ENCODE measurements around the gene CHD9. TPM values are rescaled to one million over a fixed set of nuclear protein-coding genes. Genes with fewer than 3 reads are reported as not detected.

CHD9 gene
- polyA plus RNA-seq, 3 donors, result 49.8 to 66.6 (median 58.6) TPM

DNA sequence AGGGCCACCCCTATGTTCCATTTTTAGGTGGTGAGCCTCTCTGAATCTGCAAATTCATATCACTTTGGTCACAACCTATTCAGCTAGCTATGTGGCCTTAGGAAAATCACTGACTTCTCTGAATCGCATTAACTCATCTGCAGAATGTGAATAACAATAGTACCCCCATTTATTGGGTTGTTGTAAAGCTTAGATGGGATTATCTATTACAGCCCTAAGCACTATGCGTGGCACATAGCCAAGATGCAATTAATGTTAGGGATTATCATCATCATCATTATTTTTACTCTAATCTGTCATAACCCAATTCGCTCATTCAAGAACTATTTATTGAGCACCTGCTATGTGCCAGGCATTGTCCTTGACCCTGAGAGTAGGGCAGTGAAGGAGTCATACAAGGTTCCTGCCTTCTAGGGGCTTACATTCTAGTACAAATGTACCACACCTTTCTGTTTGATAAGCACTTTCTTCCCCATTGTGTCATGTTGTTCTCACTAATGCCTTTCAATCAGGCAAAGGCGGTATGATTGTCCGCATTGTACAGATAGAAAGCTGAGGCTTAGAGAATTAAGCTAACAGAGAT lies 38.5 kb downstream of the CHD9 start:
- DNase-seq (ENCODE audit: low read depth in 3 of 3, low spot score in 2 of 3), result no peak

DNA sequence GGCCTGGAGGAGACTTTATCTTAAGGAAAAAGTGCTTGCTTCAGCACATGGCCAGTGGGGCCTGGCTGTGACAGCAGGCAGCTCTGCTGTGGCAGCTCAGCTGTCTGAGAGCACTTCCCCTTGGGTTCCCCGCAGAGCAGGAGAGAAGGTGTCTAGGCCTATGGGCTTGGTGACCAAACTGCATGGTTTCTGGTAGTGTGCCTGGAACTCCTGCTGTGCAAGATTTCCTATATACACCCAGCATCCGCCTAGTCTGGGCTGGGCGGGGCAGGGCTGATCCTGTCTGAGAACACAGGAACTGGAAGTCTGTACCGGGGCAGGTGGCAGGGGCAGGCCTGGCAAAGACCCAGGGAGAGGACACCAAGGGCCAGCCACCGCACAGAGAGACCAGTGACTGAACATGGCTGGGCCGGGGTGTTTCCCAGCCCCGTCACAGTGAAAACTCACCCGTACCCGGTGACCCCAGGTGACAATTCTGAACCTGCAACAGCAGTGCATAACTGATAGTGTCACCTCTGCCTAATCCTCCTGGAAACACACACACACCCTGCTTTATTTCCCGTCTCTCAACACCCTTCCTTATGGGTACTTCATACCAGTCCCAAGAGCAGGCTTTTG lies 39.3 kb downstream of the CHD9 start:
- DNase-seq (ENCODE audit: low read depth in 3 of 3, low spot score in 2 of 3), result no peak

DNA sequence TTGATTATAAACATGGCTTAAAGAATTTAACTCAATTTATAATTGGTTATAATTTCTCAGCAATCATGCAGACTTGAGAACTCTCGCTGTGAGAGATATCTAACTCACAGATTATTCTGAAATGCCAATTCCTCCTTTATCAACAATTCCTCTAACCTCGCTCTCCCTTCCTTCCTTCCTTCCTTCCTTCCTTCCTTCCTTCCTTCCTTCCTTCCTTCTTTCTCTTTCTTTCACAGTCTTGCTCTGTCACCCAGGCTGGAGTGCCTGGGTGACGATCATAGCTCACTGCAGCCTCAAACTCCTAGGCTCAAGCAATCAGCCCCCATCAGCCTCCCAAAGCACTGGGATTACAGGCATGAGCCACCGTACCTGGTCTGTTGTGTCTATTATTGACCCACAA lies 42.4 kb downstream of the CHD9 start:
- DNase-seq (ENCODE audit: low read depth in 3 of 3, low spot score in 2 of 3), result no peak

DNA sequence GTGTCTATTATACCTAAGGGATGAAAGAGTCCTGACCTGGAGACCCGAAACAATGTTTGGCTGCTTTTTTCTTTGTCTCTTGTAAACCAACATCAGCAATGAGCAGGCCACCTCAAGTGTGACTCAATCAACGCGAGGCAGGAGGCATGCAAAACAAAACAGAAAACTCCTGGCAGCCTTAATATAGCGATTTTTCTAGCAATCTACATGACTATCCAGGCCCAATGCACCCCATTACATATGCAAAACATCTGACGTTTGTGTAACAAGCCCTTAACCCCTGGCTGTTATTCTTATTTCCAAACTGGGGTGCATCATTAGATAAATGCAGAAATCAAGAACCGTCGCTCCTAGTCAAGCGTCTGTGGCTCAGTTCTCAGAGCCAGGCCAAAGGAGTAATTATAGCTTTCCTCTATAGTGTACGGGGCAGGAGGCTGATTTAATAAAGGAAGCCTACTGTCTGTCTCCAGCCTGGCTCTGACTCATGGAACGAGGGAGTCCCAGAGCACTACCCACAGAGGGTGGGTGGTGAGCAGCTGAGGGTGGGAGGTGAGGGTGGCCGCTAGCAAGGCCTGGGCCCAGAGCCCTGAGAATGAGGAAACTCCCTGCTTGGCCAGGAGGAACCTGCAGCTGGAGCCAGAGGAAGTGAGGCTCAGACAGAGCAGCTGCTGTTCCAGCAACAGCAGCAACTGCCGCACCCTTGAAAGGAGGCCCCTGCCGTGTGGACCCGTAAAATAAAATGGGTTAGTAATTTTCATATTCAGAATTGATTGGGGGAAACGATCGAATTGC lies 43.9 kb downstream of the CHD9 start:
- peak in 1 of 3 donors; percentile 41 for DNase-seq (ENCODE audit: low read depth in 3 of 3, low spot score in 2 of 3)

DNA sequence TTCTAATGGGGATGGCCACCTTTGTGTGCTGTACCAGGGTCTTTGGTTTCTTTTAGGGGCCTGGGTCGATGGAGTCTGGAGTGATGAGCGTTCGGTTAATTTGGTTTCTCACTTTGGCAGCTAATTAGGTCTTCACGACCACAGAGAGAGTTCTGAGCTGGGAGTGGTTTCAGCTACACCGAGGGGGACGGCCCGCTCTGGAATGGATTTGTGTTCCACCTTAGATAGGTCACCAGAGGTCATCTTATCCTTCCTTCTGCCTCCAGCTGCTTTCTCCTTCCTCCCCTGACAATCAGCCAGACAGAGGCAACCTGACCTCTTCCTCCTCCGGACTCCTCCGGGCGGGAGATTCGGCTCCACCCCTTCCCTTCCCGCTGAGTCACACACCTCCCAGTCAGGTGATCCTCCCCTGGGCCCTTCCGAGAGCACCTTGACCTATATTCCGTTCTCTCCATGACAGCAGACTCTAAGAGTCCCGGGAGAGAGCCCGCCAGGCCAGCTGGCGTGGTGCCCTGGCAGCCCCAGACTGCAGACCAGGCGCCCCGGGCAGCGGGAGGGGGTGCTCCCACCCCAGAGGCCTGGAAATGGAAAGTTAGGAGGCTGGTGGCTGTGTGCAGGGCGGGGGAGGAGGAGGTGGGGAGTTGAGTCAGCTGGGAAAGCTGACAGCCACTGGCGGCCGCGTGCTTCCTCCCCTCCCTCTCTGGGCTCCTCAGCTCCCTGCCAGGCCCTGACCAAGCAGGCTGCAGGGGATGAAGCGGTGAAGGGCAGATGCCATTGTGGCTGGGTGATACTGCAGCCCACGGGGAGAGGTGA lies 44.7 kb downstream of the CHD9 start:
- peak; percentile 65 to 70 (median 66) for DNase-seq (ENCODE audit: low read depth in 3 of 3, low spot score in 2 of 3)

DNA sequence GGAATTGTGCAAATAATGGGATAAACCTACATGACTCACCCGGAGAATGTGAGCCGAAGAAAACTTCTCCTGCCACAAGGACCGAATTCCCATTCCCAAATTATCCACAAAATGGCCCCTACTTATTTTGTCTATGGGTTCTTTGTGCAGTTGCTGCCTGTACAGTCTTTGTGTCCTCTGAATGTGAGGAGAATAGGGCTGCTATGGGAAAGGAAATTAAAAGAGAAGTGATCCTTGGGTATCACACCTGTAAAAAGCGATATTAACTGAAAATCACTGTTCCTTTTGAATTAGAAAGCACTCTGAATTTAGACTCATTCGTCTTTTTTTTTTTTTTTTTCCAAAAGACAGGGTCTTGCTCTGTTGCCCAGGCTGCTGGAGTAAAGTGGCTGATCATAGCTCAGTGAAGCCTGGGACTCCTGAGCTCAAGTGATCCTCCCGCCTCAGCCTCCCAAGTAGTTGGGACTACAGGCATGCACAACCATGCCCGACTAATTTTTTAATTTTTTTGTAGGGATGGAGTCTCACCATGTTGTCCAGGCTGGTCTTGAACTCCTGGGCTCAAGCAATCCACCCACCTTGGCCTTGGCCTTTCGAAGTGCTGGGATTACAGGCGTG lies 45.4 kb downstream of the CHD9 start:
- no peak for DNase-seq (ENCODE audit: low read depth in 3 of 3, low spot score in 2 of 3)

DNA sequence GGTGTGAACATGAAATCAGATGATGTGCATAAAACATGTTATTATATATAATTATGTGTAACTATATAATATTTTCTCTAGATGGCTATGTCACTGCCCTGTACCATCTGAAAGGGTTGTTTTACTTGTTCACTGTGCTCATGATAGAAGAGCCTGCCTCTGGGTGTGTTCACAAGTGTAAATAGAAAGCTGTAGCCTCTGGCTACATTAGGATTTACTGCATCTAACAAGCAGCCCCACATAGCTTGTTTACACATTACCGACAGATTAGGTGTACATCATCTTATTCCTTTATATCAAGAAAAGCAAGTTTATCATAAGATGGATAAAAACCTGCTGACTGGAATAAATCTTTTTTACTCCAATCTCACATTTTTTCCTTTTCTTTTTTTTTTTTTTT lies 46.1 kb downstream of the CHD9 start:
- no peak for DNase-seq (ENCODE audit: low read depth in 3 of 3, low spot score in 2 of 3)

DNA sequence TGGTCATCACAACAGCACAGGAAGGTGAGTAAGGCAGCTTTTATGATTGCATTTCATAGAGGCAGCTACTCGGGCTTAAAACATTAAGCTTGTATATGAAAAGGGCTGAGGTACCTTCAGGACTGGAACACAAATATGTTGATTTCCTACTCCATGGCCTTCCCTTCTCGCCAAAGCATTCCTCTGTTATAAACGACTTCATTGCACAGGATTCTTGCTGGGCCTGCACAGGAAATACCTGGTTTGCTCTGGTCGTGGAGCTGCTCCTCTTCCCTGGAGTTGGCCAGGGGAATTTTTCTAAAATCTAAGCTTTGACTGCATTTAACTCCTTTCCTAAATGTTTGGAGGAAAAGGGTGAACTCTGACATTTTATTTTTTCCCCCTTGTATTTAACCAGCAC lies 49.0 kb downstream of the CHD9 start:
- DNase-seq (ENCODE audit: low read depth in 3 of 3, low spot score in 2 of 3), result no peak

DNA sequence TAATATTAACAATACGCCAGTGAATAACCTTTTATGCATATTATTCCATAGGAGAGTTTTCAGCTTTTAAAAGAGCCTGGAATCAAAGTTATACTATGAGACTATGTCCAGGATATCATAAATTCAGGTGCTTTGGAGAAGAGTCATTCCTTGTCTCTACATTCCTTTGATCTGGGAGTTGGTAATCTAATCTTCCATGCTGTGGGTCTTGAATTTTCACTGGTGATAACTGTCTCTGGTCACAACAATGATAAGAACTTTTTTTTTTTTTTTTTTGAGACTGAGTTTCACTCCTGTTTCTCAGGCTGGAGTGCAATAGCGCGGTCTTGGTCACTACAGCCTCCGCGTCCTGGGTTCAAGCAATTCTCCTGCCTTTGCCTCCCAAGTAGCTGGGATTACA lies 50.8 kb downstream of the CHD9 start:
- DNase-seq (ENCODE audit: low read depth in 3 of 3, low spot score in 2 of 3), result no peak

DNA sequence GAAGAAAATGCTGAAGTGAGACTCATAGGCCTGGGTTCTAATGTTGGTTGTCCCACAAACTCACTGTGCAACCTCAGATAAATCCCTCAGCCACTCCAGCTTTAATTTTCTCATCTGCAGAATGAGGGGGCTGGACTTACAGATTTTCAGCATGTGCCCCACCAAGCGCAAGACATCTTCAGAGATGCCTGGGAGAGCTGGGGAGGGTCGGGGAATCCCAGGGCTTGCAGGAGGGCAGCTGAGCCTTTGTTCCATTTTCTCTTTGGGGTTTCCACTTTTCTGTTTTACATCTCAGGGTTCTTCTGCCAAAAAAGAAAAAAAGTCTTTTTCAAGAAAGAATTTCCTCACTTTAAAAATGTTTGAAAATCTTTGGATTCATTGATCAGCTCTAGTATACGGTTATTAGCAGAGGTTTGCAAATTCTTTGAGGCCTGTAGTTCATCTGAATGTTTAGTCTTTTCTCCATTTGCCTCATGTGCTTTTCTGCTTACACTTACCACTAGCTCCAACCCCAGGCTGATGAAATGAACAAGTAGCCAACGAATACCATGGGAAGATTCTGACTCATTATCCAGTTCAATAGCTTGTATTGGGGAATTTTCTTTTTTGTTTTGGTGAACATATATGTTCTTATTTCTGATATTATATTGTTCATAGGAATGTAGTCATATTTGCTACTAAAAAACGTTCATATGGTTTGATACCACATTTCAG lies 56.4 kb downstream of the CHD9 start:
- no peak for DNase-seq (ENCODE audit: low read depth in 3 of 3, low spot score in 2 of 3)

DNA sequence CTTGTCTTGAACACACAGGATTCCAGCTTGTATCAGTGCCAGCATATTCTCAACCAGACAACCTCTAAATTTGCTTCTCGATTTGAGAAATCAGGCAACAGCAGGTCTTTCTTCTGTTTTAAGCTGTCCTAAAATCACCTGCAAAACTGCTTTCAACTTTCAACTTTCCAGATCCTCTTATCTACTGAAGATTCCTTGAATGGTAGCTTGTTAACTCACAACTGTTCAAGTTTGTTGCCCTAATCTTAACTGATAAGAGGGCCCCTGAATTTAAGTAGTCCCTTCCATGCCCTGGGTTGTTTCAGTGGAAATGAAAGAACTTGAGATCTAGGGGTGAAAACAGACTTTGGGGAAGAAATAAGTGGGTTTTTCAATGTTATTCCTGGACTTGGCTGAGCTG lies 57.2 kb downstream of the CHD9 start:
- DNase-seq (ENCODE audit: low read depth in 3 of 3, low spot score in 2 of 3), result no peak

DNA sequence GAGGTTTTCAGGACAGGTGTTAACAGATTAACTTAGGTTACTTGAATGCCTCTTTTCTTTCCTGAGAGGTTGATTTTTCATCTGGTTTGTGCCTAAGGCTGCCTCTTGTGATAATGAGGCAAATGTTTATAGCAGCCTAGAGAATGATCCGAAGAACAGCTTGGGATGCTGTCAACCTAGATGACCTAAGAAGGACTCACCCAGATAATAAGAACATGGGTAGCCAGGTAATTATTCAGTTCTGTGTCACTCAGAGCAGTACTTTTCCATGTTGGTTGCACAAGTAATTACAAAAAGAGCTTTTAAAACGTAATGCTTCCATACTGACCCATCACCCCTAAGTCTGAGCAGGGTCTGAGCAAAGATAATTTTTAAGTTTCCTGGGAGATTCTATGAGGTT lies 60.3 kb downstream of the CHD9 start:
- DNase-seq (ENCODE audit: low read depth in 3 of 3, low spot score in 2 of 3), result no peak

DNA sequence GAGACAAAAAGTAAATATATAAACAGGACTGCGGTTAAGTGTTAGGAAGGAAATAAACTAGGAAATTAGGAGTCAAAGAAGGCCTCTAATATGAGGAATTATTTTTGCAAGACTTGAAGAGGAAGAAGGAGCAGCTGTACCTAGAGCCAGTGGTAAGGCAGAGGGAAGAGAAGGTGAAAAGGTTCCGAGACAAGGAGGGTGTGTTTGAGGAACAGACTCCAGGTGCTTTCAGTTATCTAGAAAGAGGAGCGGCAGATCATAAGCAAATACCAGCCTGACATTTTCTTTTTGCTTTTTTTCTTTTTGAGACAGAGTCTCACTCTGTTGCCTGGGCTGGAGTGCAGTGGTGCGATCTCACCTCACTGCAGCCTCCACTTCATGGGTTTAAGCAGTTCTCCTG lies 61.0 kb downstream of the CHD9 start:
- no peak for DNase-seq (ENCODE audit: low read depth in 3 of 3, low spot score in 2 of 3)

DNA sequence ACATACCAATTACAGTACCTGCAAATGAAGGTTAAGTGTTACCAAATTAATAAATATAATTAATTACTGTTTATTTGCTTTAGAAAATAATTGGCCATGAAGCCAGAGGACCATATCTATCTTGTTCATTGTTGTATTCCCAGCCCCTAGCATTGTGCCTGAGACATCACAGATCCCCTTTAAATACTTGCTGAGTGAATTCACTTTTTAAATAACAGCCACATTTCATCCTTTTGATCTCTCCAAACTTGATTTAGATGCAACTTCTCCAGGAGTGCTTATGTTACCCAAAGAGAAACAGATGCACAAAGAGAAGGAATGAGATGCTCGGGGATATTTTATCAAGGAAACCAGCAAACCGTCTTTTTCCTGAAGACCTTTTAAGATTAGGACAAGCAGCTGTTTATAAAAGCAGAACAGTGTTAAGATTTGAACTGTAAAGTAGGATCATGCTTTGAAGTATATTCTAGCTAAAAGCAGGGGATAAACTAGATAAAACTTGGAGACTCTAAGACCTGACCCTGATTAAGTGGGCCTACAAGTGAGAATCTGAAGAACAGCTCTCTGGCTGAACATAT lies 66.3 kb downstream of the CHD9 start:
- no peak for DNase-seq (ENCODE audit: low read depth in 3 of 3, low spot score in 2 of 3)

DNA sequence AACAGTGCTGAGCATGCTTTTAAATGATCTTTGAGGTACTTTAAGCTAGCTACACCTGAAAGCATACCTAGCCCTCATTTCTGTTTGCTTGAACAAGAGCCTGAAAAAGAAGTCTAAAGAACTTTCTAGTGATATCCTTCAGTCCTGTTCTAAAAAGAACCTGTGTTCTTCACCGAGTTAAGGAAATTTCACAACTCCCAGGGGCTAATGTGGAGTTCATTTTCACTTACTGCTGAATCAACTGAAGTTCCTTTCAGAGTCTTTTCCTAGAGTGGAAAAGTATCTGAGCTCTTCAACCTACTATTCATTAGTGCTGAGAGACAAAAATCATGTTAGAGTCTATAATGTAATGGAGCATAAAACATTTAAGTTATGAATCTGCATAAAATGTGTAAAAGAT lies 66.9 kb downstream of the CHD9 start:
- no peak for DNase-seq (ENCODE audit: low read depth in 3 of 3, low spot score in 2 of 3)

DNA sequence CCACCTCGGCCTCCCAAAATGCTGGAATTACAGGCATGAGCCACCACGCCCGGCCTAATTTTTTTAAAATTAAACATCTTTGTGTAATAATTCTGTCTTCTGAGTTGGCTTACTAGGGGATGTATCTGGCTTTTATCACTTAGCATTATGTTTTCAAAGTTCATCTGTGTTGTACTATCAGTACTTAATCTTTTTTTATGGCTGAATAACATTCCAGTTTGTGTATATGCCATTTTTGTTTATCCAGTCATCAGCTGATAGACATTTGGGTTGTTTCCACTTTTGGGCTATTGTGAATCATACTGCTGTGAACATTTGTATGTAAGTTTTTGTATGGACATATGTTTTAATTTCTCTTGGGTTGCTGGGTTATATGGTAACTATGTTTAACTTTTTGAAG lies 69.0 kb downstream of the CHD9 start:
- DNase-seq (ENCODE audit: low read depth in 3 of 3, low spot score in 2 of 3), result no peak

DNA sequence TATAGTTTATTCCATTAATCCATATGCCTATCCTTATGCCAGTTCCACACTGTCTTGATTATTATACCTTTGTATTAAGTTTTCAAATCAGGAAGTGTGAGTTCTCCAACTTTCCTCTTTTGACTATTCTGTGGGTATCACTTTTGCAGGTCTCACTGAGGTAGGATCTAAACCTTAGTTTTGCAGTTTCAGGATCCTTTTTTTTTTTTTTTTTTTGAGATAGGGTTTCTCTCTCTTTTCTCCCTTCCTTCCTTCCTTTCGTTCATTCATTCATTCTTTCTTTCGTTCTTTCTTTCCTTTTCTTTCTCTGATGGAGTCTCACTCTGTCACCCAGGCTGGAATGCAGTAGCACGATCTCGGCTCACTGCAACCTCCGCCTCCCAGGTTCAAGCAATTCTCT lies 71.6 kb downstream of the CHD9 start:
- DNase-seq (ENCODE audit: low read depth in 3 of 3, low spot score in 2 of 3), result no peak

DNA sequence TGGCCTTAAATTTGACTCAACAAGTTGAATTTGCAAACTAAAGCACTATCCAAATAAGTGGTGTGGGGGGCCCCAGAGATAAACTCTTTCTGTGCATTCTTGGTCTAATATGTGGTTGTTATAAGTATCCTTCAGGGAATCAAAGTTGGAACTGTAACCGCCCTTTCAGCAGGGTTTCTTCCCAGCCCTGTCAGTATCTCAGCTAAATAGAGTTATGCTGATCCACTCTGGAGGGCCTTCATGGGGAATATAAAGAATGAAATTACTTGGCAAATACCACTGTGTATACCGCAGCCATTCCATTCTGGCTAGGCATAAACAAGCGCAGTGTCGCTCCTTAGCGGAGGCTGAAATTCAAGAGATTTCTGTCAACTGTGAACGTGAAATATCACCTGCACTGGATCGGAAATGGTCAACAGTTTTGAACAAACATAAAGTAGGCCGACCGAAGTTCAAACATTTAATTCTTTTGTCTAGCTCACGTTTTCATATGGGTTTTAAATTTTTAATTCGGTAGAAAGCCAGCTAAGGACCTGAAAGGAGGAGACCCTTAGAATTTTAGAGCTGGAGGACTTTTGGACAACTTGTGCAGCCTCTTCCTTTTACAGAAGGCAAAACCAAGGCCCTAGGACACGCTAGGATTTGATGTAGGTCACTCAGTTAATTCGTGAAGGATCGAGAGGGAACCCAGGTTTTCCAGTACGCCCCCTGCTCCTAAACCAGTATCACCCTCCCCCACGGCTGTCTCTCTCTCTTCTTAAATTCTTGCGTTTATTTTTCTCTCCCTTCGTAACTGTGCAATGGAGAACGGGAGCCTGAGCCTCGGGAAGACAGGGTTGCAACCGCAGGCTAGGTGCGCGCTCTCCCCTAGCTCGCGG lies 74.7 kb downstream of the CHD9 start:
- DNase-seq (ENCODE audit: low read depth in 3 of 3, low spot score in 2 of 3), result peak in 2 of 3 donors; percentile 20 to 21
